ENCODE measurements around the gene SATB2.

DNA sequence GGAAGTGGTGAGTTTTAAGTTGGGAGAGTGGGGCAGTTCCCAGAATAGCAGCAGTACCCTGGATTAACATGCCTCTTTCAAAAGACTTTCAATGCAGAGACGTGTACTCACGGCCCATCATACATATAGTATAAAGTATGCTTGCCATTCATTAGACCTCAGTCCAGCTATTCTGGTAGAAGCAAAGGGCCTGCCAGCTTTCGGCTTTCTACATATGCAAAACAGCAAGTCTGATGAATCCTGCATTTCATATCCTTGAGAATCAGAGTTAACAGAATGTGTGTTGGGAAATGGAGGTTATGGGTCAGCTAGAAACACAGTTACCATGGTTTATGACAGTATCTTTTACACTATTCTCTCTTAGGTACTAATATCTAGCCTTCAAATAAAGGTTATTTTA lies 27.5 kb downstream of the SATB2 start:
- TF ChIP-seq, protein P1, sequence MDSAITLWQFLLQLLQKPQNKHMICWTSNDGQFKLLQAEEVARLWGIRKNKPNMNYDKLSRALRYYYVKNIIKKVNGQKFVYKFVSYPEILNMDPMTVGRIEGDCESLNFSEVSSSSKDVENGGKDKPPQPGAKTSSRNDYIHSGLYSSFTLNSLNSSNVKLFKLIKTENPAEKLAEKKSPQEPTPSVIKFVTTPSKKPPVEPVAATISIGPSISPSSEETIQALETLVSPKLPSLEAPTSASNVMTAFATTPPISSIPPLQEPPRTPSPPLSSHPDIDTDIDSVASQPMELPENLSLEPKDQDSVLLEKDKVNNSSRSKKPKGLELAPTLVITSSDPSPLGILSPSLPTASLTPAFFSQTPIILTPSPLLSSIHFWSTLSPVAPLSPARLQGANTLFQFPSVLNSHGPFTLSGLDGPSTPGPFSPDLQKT (IDR thresholded peaks at IDR 0.05; ENCODE audit: borderline replicate concordance, low read depth, low read length) = no peak
- no peak for TF ChIP-seq CTCF (tag by site-specific recombination; IDR thresholded peaks at IDR 0.05)
- TF ChIP-seq ZNF324 (tag by site-specific recombination; IDR thresholded peaks at IDR 0.05) = no peak
- no peak for TF ChIP-seq ZIC2 (tag by site-specific recombination; IDR thresholded peaks at IDR 0.05)
- no peak for TF ChIP-seq HOXA7 (CRISPR knock-in tag; IDR thresholded peaks at IDR 0.05; ENCODE audit: borderline replicate concordance)
- TF ChIP-seq ZNF521 (tag by site-specific recombination; IDR thresholded peaks at IDR 0.05) = no peak
- no peak for TF ChIP-seq ZNF707 (tag by site-specific recombination; IDR thresholded peaks at IDR 0.05)
- TF ChIP-seq ZNF530 (tag by site-specific recombination; IDR thresholded peaks at IDR 0.05; ENCODE audit: low read depth) = no peak
- TF ChIP-seq REPIN1 (tag by site-specific recombination; IDR thresholded peaks at IDR 0.05; ENCODE audit: low read depth) = no peak
- TF ChIP-seq ZBTB21 (tag by site-specific recombination; IDR thresholded peaks at IDR 0.05) = no peak
- no peak for TF ChIP-seq ZNF341 (tag by site-specific recombination; IDR thresholded peaks at IDR 0.05; ENCODE audit: low read depth)
- no peak for TF ChIP-seq REST (tag by site-specific recombination; IDR thresholded peaks at IDR 0.05)
- TF ChIP-seq PBX3 (CRISPR knock-in tag; IDR thresholded peaks at IDR 0.05) = no peak
- no peak for TF ChIP-seq INSM2 (tag by site-specific recombination; IDR thresholded peaks at IDR 0.05)

All from HEK293 (cell line).